ENCODE data around the gene PCDHGA9. TPM values are rescaled to one million over a fixed set of nuclear protein-coding genes. Genes with fewer than 3 reads are reported as not detected.

The PCDHGA9 gene
- total and polyA plus RNA-seq, 2 donors (not counting 3 experiments of a cell fraction or from before 2014, with no cell fraction given): 1.1 to 3.9 TPM

DNA sequence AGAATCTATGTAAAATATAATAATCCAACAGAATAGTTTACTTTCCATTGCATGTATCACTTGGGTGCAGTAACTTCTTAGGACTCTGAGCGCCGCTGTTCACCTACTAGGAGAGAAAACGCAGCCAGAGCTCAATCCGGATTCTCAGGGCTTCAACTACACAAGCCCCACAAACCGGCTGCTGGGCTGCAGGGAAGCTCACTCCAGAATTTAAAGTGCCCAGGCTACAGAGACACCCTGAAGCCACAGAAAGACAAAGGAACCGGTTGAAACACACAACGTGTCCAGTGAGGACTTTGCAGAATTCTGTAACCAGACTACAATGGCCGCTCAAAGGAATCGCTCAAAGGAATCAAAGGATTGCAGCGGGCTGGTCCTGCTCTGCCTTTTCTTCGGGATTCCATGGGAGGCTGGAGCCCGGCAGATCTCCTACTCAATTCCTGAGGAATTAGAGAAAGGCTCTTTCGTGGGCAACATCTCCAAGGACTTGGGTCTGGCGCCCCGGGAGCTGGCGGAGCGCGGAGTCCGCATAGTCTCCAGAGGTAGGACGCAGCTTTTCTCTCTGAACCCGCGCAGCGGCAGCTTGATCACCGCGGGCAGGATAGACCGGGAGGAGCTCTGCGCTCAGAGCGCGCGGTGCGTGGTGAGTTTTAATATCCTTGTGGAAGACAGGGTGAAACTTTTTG is 10.4 kb downstream of the PCDHGA9 start, which contains the start of gene PCDHGA10:
Gene PCDHGA10 (plus strand): TSS at position 134 of the 686 bp plus-strand sequence. CDS start 189 bp downstream, at position 323.
- ChIA-PET POLR2A (interaction anchor here (1.0 to 1.4 kb wide), 3 partner anchors 17 to 144 kb away, joined by 3 to 6 read pairs (median 3); partner anchors contain the start of gene PCDHGA12), CTCF (interaction anchor here (0.6 to 11.3 kb wide), 36 partner anchors 8 to 190 kb away, joined by 3 to 335 read pairs (median 8); partner anchors contain the start of genes PCDHB14, PCDHGA1, PCDHGA11 and PCDHGA12)
- H3K4me3 ChIP-seq (replicated peaks in 1 of 3; ENCODE audit: insufficient read depth in 1 of 3, low read depth in 1 of 3, low read length in 3 of 3): peak within 1 kb of the TSS; percentile 14 to 72 (median 34)
- TF ChIP-seq EZH2 (IDR thresholded peaks at IDR 0.05; ENCODE audit: borderline replicate concordance, low read depth, low read length, severe bottlenecking) (peak; percentile 43), POLR2A (IDR thresholded peaks at IDR 0.05; ENCODE audit: low read depth, low read length) (no peak)
- TF ChIP-seq, protein P1, sequence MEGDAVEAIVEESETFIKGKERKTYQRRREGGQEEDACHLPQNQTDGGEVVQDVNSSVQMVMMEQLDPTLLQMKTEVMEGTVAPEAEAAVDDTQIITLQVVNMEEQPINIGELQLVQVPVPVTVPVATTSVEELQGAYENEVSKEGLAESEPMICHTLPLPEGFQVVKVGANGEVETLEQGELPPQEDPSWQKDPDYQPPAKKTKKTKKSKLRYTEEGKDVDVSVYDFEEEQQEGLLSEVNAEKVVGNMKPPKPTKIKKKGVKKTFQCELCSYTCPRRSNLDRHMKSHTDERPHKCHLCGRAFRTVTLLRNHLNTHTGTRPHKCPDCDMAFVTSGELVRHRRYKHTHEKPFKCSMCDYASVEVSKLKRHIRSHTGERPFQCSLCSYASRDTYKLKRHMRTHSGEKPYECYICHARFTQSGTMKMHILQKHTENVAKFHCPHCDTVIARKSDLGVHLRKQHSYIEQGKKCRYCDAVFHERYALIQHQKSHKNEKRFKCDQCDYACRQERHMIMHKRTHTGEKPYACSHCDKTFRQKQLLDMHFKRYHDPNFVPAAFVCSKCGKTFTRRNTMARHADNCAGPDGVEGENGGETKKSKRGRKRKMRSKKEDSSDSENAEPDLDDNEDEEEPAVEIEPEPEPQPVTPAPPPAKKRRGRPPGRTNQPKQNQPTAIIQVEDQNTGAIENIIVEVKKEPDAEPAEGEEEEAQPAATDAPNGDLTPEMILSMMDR (IDR thresholded peaks at IDR 0.05; ENCODE audit: extremely low read depth in 1 of 2, insufficient read depth in 1 of 2, low read depth in 1 of 2, low read length in 2 of 2): peak; percentile 58 to 76
- intact Hi-C loops (cut with micrococcal nuclease) (no loop called here), dilution Hi-C loops (cut with MboI; ENCODE audit: extremely low pct_ligation_motif_present, low sequenced_read_pairs) (no loop called here)
- H4K20me1 ChIP-seq (replicated peaks; ENCODE audit: control insufficient read depth, extremely low read depth, insufficient read depth, low read length): peaks cover 5% of the 10 kb centered on the region
- peaks cover 6% of the 10 kb centered on the region for H3K4me1 ChIP-seq (ENCODE audit: control insufficient read depth, extremely low read depth, insufficient read depth, low read length)
- peaks cover 48 to 84% of the 10 kb centered on the region in 2 experiments for H3K27me3 ChIP-seq (ENCODE audit: control insufficient read depth in 2 of 2, insufficient read depth in 2 of 2, low read length in 2 of 2)
- H3K9me3 ChIP-seq (replicated peaks; ENCODE audit: control insufficient read depth, insufficient read depth, low read length): no peaks in the 10 kb centered on the region
- H3K36me3 ChIP-seq (ENCODE audit: control insufficient read depth in 2 of 2, extremely low read depth in 1 of 2, insufficient read depth in 2 of 2, low read length in 2 of 2): no peaks in the 10 kb centered on the region
- peak within 1 kb of the TSS; percentile 38 for H3K9ac ChIP-seq (replicated peaks; ENCODE audit: extremely low read depth, insufficient read depth, low read length)
- FAIRE-seq (peak; percentile 92), DNase-seq (ENCODE audit: low read depth, low spot score) (peak; percentile 72)
- H3K27ac ChIP-seq (ENCODE audit: insufficient read depth, low read depth, low read length): no peak within 1 kb of the TSS
- BruUV-seq (replicated peaks): TSS peak; percentile 14
- H3K4me2 ChIP-seq (ENCODE audit: insufficient read depth, low read length): peak within 1 kb of the TSS; percentile 77
- H3K79me2 ChIP-seq (ENCODE audit: control insufficient read depth, insufficient read depth, low read length): no peaks in the 10 kb centered on the region
- H2AFZ ChIP-seq (ENCODE audit: low read depth, low read length): peak within 1 kb of the TSS; percentile 27
- no peaks in the 10 kb centered on the region for H3K9me1 ChIP-seq (replicated peaks; ENCODE audit: control insufficient read depth, extremely low read depth, insufficient read depth, low read length)

Measured in endothelial cell of umbilical vein (primary cell).